HG03095 (cell line): ENCODE data around the gene SETBP1.

Experiments
- ATAC-seq: cut with Tn5 transposase; IDR thresholded peaks from one replicate; pipeline ENCODE4 v1.9.1; 2021; ENCODE audit warnings: moderate library complexity; ENCODE audit not compliant: unreplicated experiment

Gene SETBP1

DNA sequence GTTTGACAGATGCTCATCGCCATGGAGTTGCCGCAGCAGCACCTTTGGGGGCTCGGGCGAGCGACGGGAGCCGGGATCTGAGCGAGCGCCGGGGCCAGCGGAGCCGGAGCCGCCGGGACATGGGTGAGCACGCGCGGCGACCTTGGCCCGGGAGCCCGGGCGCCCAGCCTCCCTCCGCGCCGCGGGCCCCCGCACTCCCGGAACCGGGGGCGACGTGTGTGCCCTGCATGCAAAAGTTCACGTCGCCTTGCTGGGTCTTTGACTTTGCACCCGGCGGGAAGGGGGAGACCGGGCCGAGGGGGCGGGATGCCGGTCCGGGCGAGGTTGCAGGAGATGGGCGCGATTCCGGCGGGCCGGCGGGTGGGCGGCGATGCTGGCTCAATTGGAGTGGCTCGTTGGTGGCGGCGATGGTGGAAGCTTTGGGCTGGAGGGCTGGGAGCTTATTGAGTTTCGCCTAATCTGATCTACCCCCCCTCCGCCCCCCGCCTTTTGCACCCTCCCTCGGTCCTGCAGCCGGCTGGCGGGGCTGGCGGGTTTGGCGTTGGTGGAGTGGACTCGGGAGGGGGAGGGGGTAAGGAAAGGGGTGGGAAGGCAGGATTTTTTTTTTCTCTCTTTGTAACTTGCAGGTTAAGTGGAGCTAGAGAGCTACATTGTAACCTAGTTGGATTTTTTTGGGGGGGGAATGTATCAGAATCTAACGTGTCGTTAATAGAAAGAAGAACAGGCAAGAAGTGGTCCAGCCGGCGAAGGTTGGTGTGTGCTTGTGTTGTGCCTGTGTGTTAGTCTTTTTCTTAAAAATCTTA lies at the start of gene SETBP1:
Gene SETBP1, plus strand, starts transcription at position 616 of the 803 bp plus-strand sequence. CDS start 20,459 bp downstream, outside the sequence.
- ATAC-seq: no peak

DNA sequence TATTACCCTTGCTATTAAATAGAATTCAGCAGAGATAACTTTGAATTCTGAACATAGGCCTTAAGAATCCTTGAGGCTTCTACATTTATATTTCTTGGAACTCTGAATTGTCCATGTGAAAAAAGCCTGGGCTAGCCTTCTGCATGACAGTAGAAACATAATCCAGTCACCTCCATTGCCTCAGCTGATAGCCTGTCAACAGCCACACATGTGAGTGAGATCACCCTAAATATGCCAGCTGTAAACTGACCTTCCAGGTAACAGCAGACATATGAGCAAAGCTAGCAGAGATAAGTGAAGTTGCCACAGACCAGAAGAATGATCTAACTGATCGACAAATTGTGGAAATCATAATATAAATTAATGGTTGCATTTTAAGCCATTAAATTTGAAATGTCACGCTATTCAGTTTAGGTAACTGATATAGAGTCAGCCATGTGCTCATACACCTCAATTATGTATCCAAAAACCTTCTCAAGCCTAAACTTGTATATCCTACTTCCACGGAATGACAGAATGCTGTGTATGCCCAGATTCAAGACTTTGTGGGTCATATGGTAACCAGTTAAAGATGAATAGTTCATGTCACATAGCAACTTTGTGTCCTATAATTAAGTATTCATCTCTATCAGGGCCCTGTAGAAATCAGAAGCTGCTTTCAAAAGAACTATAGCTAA lies 48.1 kb upstream of the SETBP1 start:
- no peak for ATAC-seq

DNA sequence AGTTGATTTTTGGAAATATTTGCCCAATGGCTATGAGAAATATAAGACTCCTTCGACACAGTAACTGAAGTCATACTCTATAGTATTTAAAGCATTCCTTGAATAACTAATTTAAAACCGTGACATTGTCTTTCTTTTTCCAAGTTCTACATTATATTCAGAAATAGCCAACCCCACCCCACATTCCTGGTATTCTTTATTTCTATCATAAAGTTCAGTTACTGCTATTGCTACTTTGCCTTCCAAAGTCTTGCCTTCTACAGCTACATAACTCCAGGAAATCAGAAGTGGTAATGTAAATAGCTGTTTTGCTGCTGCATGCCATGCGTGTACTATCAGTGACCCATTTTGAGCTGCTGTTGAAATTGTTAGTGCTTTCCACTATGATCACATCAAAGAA lies 45.1 kb upstream of the SETBP1 start:
- no peak for ATAC-seq

DNA sequence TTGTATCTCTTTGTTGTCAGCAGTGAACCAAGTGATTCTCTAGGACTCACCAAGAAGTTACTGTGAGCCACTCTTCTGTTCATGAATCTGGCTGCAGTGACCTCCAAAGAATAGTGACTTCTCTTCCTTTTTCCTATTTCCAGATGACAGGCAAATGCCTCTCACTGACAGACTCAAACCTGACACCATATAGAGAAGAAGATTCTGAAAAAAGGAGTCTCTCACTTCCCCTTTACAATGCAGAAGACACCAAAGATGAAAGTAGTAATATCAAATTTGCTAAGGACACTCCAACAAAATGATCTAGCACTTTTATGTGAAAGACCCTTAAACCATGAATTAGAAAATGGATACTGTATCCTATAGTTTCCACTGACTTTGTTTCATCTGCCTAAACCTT lies 44.4 kb upstream of the SETBP1 start:
- peak; percentile 75 for ATAC-seq

DNA sequence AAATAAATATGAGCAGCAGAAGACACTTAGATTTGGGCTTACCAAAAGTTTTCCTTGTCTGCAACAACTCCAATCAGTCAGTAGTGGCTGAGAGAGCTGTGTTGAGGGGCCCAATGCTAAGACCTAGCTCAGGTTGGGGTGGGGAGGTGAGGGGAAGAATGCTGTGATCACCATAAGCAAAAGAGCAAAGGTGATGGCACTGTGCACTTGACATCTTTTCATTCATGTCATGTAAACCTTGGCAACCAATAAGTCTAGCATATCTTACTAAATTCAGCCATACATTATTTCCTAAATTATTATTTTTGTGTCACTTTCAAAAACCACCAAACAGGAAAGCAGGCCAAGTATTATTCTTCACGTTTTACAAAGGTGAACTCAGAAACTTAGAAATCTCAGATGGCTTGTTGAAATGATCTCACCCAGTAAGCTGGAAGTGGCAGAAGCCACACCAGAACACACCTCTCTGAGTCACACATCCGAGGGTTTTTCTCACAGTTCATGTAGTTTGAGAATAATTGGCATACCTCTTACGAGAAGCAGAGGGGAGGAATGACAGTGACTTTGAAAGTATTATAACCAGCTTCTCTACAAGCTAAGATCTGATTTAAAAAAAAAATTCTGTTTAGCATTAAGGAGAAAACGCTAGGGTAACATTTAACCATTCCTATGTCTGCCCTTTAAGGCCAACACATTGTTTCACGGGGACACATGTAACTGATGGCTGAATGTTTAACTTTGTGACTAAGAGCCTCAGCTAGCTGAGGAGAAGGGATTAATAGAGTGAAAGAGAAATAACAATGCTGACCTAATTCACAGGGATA lies 43.3 kb upstream of the SETBP1 start:
- ATAC-seq: no peak

DNA sequence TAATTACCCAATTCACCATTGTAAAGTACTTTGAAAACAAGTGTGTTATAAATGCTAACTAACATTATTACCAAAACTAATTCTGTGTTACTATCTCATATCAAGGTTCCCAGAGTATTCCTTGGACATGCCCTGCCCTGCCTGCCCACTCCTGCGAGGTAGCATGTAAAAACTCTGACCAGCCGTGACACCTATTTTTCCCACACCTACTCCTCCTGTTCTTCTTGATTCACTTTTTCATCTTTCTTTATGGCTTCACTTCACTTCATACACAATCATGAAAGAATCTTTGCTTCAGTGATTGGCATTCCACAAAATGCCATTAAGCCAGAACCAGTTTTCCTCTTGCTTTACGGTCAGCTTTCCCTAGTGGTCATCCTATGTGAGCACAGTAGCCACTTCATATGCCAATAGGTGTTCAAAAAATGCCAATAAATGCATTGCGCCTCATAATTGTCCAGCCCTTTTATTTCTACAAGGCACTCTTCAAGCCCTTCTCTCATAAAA lies 42.6 kb upstream of the SETBP1 start:
- no peak for ATAC-seq

DNA sequence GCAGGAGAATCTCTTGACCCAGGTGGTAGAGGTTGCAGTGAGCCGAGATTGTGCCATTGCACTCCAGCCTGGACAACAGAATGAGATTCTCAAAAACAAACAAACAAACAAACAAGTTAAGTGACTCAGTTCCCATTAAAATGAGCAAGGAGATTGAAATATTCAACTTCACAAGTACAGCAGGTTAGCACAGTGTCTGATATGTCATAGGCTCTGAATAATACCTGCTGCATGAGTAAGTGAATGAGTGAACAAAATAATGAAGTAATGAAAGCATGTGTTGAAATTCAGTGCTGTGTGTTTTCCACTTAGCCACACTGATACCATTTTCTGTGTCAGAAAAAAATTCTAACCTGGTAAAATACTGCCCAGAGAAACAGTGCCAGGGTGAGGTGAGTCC lies 41.9 kb upstream of the SETBP1 start:
- no peak for ATAC-seq

DNA sequence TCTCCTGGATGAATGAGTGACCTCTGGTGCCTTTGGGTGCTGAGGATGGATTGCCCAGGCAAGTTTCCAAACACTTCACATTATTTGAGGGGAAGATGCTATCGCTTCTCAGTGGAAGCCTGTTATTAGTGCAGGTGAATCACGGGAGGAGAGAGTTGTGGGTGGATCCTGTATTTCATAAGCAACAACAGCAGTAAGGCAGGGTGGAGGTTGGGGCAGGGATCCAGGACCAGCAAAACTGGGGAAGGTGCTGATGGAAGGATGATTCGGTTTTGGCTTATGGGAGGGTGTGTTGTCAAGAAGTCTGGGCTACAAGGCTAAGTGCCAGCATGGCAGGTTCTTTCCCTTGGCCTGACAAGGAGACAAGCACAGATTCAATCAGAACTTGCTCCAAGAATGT lies 37.7 kb upstream of the SETBP1 start:
- no peak for ATAC-seq

DNA sequence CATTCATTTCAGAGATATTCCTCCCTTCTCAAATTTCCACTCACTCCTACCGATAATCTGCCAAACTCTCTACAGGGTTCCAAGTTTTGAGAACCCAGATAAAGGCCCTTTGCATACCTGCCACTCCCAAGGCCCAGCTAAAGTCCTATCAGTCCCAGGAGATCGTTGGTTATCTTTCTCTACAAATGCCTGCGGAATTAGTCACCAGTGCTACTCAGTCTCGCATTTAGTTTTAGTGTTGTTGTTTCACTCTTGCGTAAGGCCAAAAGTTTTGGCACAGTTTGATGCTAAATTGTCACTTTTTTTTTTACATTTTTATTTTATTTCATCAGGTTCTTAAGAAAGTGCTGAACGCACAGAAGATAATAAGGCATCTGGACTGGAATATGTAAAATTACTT lies 29.2 kb upstream of the SETBP1 start:
- no peak for ATAC-seq

DNA sequence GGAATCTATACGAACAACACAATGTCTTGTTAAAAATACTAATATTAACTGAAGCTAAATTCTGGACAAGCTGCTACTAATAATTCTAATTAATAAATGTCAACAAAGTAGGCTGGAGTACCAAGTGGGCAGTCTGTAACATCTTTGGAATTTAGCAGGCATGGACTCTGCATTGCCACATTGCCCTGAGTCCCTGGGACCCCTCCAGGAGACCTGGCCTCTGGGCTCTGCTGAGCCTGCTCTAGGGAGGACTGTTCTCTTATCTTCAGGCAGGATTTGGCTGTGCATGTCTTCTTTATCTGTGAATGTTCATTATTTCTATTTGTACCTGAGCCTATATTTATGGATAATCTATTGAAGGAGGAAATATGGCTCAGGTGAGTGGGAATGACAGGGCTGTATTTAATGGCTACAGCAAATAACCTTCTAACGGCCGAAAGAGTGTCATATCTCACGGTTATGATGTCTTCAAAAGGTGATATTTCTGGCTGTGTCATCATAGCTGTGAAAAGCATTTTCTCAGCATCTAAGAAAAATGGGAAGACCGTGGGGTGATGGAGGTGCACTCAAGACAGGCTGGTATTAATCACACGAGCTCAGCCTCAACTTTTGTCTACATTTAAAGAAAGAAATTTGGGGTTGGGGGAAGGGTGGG lies 28.6 kb upstream of the SETBP1 start:
- ATAC-seq: no peak

DNA sequence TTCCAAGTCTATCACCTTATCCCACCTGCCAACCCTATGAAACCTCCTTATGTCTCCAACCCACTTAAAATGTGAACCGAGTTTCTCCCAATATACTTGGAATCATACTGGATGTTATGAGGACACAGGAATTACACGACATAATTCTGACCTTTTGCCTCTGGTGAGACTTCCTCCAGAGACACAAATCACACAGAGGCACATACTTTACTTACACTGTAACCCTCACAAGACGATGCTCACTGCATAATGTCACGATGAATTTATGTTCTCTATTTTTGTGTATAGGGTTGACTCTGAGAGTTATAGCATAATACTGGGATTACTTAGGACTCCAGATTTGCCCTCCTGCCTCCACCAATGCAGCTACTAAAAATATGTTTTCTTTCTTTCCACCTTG lies 28.0 kb upstream of the SETBP1 start:
- no peak for ATAC-seq

DNA sequence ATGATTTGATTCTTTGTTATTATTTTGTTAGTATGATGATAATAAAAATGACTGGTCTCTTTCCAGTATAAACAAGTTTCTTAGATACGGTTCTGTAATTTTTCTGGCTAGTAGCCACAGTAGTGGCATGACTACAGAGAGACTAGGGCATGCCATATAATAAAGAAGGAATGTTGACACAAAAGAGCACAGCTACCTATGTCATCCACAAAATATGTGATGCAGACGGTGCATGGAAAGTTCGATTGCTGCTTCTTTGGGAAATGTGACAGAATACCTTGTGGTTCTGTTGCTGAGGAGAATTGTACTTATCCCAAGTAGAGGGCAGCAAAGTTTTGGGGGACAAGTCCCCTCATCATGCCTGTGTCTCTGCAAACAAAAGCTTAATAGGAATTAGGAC lies 26.1 kb upstream of the SETBP1 start:
- ATAC-seq: no peak

DNA sequence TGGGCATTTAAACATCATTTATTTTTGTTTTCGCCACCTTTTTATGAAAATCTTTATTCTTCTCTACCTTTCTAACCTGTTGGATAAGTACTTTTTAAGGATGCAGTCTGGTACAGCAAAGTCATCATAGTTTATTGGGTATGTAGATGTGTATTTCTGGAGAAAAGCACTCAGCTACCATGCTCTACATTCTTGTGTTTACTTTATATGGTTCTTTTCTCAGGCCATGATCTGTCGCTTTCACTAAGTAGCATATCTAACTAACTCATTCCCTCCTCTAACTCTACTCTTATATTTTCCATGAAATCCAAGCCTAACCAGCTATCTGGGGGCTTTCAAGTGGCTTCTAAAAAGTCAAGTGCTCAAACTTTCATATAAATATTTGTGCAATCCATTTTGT lies 25.3 kb upstream of the SETBP1 start:
- ATAC-seq: no peak

DNA sequence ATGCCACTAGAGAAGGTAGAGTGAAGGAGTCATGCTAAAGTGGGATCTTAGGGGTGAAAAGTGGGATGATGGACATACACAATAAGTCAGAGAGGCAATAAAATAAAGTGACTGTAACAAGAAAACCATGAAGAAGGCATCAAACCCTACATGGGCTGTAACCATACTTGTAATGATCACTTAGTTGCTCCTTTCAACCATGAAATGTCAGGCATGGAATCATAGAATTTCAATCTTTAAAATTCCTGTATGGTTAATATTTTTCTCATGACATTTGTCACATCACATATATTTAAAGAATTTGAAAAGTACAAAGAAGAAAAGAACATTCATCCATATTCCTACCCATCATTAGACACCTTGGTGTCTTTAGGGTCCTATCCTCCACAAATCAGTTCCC lies 20.9 kb upstream of the SETBP1 start:
- no peak for ATAC-seq

DNA sequence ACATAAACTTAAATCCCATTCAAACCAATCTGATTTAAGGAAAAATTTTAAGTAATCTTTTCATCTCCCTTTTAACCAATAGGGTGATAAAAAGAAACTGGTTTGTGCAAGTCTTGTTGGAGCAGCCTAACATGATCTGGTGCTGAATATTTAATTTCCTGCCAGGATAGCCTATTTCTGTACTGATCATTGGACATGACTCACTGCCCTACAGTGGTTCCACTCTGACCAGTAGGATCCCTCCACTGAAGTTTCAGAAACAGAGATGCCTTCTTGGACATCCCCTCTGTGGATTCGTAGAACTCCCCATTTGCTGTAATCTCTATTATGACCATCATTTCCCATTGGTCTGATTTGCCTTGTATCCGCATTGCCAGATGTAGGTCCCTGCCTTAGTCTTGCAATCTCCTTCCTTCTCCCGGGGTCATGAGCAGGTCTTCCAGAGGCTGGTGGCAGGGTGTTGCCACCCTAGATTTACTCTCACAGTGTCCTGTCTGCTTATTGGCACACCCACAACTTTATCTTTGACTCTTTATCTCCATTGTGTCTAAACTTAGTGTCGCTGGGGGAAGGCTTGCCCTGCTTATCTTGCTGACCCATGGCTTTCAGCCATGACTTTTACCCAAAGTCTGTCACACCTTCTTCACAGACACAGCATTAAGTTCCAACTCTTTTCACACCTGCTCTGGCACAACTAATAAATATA lies 12.3 kb upstream of the SETBP1 start:
- ATAC-seq: no peak

DNA sequence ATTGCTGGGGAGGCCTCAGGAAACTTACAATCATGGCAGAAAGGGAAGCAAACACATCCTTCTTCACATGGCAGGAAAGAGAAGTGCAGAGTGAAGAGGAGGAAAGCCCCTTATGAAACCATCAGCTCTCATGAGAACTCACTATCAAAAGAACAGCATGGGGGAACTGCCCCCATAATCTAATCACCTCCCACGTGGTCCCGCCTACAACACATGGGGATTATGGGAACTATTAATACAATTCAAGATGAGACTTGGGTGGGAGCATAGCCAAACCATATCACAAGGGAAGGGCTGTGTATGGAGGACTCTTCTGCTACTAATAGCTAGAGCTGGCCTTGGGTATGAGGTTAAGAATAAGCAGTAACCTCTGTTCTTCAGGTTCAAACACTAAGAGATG lies 8.8 kb upstream of the SETBP1 start:
- no peak for ATAC-seq

DNA sequence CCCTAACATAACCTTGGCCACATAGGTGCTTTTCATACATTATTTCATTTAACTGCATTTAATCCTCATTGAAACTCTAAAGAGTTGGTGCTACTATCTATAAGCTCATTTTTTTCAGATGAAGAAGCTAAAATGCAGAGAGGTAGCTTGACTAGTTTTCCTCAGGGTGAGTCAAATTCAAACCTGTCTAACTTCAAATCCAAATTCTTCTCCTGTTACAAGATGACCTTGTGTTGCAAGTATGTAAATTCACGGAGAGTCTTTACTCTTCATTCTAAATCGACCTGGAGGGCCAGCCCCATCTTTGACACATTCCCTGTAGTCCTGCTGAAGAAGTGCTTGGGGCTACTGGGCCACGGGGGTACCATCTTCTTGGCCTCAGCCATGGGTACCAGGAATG lies 8.2 kb upstream of the SETBP1 start:
- ATAC-seq: no peak

DNA sequence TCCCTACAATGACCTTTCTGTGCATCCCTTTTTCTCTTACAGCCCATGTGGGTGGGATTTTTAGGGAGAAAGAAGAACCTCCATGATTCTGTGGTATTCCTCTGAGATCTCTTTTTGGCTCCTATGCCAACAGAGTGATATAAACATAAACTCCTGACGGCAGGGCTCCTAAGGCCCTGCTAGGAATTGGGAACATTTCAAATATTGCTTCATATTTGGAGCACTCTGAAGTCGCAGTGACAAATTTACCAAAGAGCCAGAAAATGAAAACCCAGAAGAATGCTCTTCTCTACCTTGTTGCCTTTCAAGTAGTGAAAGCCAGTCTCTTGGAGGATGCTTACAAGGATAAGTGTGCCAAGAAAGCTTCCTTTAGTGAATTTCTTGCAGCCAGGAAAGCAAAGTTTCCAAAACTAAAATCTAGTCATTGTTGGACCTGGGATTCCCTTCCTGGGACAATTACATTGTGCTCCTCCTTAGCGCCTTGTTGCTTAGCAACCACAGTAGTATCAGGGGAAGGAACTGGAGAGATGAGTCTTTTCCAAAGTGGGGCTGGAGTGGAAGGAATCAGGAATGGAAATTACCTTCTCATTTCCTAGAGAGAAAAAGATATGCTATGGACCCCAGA lies 7.3 kb upstream of the SETBP1 start:
- no peak for ATAC-seq

DNA sequence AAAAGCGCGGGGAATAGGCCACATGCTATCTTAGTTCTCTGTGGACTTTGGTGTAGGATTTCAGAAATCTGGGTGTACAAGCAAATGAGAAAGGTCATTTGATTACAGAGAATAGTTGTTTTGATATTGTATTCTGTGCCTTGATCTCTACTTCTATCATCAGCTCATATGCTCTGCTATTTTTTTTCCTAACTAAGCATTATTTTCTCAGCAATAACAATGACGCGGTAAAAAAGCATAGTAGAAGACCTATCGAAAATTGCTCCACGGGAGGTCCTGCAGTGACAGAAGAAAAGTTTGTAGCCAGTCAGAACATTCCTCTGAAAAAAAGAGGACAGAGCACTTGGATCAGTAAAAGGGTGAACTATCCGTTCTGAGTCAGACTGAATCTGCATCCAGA lies 2.8 kb upstream of the SETBP1 start:
- no peak for ATAC-seq

DNA sequence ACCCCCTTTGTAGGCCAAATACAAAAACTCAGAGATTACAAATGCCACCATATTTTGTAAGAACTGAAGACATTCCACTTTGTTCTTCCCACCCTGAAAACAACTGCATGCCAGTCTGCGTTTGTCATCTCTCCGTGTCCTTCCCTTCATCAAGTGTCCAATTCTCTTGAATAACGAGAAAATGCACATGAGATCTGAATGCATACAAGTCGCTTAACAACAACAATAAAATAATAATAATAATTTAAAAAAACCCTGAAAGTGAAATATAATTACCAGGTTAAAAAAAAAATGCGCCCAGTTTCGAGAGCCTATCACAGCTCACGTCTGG lies 2.0 kb upstream of the SETBP1 start:
- no peak for ATAC-seq
